GM18873 (cell line): Measurements from ENCODE around the gene SMPDL3A.

ENCODE experiments used
- ATAC-seq: cut with Tn5 transposase; IDR thresholded peaks from one replicate; pipeline ENCODE4 v1.9.1; 2021; ENCODE audit warnings: mild to moderate bottlenecking, moderate library complexity, moderate number of reproducible peaks; ENCODE audit not compliant: unreplicated experiment, low FRiP score

SMPDL3A gene

GRCh38 chr6:122799916-122800686, 11.0 kb downstream of the SMPDL3A start:
- ATAC-seq: no peak

GRCh38 chr6:122800906-122801305, 11.8 kb downstream of the SMPDL3A start:
- ATAC-seq: no peak

- ATAC-seq: no peak
These were observed 12.3 kb downstream of the SMPDL3A start for GRCh38 chr6:122801397-122801796.

- no peak for ATAC-seq
These were observed 14.2 kb downstream of the SMPDL3A start for GRCh38 chr6:122803171-122803661.

GRCh38 chr6:122804962-122805485, 16.0 kb downstream of the SMPDL3A start:
- ATAC-seq: no peak

- ATAC-seq: no peak
These were observed 17.2 kb downstream of the SMPDL3A start for GRCh38 chr6:122806291-122806690.

DNA sequence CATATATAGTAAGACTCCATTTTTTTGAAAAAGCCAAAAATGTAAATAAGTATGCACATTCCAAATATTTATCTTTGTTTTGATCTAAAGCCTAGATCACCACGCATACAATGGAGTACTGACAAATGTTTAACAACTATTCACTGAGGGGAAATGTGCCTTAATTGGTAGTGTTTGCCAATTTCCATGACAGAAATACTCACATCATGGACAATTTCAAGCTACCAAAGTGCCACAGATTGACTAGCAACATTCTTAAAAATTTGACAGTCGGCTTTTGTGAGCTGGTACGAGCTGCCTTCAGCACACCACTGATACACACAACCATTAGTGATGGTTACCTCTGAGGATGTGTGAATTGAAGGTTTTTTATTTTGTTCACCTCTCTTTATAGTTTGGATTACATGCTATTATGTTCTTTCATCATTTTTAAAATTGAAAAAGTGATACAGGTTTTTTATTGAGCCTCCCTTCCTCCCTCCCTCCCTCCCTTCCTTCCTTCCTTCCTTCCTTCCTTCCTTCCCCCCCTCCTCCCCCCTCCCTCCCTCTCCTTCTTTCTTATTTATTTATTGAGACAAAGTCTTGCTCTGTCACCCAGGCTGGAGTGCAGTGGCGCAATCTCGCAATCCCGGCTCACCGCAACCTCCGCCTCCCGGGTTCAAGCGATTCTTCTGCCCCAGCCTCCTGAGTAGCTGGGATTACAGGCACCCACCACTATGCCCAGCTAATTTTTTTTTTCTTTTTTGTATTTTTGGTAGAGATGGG, 19.2 kb downstream of the SMPDL3A start:
- ATAC-seq: no peak

DNA sequence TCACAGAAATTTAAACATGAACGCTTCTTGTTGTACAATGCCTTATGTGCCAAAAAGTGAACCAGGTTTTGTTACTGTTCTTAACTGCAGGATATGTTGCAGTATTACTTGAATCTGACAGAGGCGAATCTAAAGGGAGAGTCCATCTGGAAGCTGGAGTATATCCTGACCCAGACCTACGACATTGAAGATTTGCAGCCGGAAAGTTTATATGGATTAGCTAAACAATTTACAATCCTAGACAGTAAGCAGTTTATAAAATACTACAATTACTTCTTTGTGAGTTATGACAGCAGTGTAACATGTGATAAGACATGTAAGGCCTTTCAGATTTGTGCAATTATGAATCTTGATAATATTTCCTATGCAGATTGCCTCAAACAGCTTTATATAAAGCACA, 19.9 kb downstream of the SMPDL3A start:
- no peak for ATAC-seq

GRCh38 chr6:122809691-122810090, 20.6 kb downstream of the SMPDL3A start:
- ATAC-seq: no peak

- no peak for ATAC-seq
These were observed 21.1 kb downstream of the SMPDL3A start for GRCh38 chr6:122810189-122810588.

DNA sequence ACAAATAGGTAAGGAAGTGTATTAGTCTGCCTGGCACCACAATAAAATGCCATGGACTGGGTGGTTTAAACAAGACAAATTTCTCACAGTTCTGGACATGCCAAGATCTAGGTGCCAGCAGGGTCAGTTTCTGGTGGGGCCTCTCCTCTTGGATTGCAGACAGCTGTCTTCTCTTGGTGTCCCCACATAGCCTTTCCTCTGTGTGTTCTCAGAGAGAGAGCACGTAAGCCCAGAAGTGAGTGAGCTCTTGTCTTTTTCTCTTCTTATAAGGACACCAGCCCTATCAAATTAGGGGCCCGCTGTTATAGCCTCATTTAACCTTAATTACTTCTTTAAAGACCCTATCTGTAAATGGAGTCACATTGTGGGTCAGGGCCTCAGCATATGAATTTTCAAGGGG, 28.3 kb downstream of the SMPDL3A start:
- no peak for ATAC-seq

DNA sequence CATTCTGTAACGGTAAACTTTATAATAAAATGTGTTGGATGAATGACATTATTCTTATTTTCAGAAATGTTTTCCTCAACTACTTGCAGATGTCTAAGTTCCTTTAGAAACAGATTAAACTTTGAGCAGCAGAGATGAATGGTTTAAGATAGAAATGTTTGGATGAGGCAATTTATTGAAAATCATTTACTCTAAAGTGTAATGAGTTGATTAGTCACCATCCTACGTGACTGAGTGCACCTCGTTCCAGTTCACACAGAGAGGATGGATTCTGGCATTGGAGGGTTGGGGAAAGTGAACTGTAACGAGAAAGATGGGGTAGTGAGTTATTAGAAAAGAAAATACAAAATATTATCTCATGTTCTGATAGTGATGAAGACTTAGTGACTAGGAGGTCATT, 28.7 kb downstream of the SMPDL3A start:
- ATAC-seq: no peak

DNA sequence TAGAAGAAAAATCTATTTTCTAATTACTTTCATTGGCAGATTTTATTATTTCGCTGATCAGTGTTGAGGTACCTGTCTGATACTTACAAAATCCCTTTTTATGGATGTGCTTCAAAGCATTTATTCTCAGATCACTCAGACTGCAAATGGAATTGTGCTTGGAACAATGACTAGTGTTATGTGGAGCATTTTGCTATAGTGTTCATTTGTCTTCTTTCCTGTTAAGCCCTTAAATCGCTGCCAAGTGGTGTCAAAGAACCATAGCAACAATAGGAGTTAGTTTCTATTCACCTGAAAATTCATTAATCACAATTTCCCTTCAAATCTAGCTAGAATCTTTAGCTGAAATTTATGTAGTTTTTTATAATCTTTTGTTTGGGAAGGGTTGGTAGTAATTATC, 29.8 kb downstream of the SMPDL3A start:
- no peak for ATAC-seq

- no peak for ATAC-seq
These were observed 32.0 kb downstream of the SMPDL3A start for GRCh38 chr6:122821095-122821494.

- ATAC-seq: no peak
These were observed 36.1 kb downstream of the SMPDL3A start for GRCh38 chr6:122825163-122825562.

GRCh38 chr6:122829456-122829855, 40.4 kb downstream of the SMPDL3A start:
- no peak for ATAC-seq

DNA sequence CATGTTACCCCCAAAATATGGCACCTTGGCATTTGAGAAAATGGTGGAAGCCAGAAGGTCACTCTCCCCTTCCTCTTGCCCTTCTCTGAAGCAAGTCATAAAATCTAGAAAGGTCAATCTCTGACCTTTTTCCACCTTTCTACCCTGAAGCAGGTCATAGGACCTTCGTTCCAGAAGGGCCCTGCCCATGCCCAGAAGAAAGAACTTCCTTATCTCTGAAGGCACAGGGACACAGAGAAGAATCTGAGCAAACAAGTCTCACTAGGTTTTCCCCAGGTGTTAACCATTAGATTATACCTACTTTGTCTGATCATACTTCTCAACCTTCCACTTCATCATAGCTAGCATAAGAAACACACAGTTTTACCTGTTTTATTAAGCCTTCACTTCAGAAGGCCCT, 42.5 kb downstream of the SMPDL3A start:
- ATAC-seq: no peak

DNA sequence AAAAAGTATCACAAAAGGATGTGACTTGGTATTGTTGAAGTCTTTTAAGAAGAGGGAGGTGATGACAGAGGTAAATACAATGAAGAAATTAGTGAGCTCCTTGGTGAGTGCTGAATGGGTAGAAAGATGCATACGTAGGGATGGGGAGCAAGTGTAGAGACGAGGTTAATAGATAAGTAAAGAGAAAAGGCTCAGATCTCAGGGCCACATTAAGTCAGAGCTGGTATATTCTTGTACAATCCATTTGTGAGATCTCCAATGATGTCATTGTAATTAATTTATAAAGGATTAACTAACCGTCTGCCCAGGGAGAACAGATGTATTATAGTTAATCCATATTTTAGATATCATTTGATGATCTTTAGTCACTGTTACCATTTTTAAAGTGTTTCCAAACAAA, 43.4 kb downstream of the SMPDL3A start:
- ATAC-seq: no peak

DNA sequence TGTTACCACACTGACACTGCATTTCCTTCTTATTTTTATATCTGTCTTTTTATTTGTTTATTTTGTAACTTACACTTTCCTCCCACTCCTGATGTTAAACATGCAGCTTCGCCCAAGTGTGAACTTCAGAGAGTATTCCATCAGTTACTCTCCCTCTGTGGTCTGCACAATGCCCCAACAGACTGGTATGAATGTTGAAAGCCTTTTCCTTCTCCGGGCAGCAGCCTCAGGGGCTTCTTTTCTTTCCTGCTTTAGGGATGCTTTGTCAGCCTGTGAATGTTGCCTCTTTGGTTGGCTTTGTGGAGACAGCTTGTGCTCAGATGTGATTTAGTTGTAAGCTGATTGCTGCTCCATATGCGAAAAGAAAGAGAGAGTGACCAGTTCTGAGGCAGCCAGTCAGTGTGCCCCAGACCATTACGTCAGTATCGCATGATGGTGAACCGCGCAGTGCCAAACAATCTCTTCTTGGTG, 44.0 kb downstream of the SMPDL3A start:
- no peak for ATAC-seq

DNA sequence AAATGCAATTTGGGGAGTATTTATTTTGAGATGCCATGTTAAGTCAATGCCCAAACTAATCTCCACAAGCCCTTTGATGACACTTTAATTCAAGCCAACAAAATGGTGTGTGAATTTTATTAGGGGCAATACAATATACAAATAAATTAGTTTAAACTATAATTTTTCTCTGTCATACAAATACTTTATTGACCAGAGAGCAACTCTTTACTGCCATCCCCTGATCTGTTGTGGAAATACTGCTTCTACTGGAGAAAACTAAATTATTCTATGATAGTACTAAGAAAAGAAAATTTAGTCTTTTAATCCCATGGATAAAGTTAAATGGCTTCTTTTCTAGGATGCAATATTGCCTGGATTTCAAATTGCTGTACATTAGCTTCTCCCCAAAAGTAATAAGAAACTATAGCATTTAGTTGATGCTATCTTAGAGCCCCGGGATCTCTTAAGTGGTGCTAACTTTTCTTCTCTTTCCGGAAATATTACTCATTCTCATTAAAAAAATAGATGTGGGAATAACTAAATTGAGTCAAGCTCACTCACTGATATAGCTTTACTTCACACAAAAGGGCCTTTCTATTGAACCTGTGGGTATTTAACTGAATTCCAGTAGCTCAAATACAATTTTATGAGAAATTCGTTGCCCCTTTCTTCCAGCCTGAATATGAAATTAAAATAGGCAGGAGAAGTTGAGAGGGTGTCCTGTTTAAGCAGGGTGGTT, 49.2 kb downstream of the SMPDL3A start:
- ATAC-seq: no peak

GRCh38 chr6:122839472-122839871, 50.4 kb downstream of the SMPDL3A start:
- ATAC-seq: peak; percentile 81
